HG03354 (cell line): ENCODE measurements around the gene GCN1.
"Not testable (repeated sequence)": the region's sequence is repeated elsewhere in the genome, so short reads cannot be mapped to it uniquely, and the experiment has no call there.

ENCODE experiments used
- ATAC-seq: cut with Tn5 transposase; IDR thresholded peaks from one replicate; pipeline ENCODE4 v1.9.1; 2021; ENCODE audit warnings: mild to moderate bottlenecking; ENCODE audit not compliant: unreplicated experiment, poor library complexity, severe bottlenecking

The GCN1 gene

GRCh38 chr12:120193286-120193685 is 1.2 kb downstream of the GCN1 start:
- not testable (repeated sequence) for ATAC-seq

- no peak for ATAC-seq
These were observed 3.5 kb downstream of the GCN1 start for GRCh38 chr12:120190985-120191480.

DNA sequence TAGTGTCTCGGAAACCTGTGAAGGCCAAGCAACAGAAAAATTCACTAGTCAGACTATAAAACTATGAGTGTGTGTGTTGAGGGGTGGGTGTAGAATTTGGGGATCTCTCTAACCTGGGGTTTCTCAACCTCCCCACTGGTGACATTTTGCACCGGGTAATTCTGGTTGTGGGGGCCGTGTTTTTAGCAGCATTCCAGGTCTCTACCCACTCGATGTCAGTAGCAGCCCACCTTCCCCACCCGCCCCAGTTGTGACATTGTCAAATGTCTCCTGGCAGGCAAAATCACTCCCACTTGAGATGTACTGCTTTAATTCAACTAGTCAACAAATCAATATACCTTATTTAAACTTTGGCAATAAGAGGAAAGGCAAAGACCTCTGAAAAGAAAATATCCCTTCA is 4.1 kb downstream of the GCN1 start:
- no peak for ATAC-seq

DNA sequence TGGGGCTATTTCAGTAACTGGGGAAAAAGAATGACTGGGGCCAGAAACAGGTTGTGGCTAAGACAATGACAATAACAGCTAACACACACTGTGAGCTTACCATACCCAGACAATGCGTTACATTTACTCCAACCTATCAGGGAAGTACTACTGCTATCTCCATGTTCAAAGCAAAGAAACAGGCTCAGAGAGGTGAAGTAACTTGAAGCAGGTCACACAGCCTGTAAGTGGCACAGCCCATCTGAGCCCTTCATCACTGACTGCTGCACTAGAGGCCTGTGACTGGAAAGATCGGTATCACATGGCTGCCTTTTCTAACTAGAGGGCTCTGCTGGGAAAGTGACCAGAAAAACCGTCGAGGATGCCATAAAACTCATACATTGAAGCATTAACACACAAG is 7.9 kb downstream of the GCN1 start:
- ATAC-seq = no peak

GRCh38 chr12:120183211-120183631 is 11.3 kb downstream of the GCN1 start:
- ATAC-seq = no peak

GRCh38 chr12:120181991-120182631 is 12.4 kb downstream of the GCN1 start:
- no peak for ATAC-seq

- no peak for ATAC-seq
These were observed 13.5 kb downstream of the GCN1 start for GRCh38 chr12:120180975-120181374.

DNA sequence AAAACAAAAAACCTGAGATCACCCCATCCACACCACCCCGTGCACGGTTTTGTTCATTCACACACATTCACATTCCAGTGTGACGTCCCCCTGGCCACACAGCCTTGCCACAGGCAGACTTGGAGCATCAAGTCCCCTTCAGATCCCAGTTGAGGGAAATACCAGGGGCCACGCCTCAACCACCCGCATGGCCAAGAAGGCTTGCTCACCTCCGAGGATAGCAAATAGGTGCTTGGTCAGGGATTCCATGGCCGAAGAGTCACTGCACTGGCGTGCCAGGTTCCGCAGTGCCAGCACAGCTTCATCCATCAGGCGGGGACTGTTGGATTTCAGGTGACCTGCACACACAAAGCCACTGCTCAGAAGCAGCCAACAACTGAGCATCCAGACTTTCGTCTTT is 19.0 kb downstream of the GCN1 start:
- no peak for ATAC-seq

- no peak for ATAC-seq
These were observed 19.5 kb downstream of the GCN1 start for GRCh38 chr12:120175062-120175461.

DNA sequence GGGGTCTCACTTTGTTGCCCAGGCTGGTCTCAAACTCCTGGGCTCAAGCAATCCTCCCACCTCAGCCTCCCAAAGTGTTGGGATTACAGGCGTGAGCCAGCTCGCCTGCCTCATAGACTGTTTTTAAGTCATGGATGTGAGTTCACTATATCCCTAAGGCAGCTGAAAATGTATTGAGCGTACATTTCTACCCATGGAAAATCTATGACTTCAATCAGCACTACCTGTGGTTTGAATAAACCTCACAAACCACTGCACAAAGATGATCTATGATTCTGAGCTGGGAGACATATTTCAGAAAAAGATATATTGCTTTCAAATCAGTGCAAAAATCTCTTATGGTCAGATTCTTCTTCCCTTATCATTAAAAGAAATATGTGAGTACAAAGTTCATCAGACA is 22.5 kb downstream of the GCN1 start:
- no peak for ATAC-seq

DNA sequence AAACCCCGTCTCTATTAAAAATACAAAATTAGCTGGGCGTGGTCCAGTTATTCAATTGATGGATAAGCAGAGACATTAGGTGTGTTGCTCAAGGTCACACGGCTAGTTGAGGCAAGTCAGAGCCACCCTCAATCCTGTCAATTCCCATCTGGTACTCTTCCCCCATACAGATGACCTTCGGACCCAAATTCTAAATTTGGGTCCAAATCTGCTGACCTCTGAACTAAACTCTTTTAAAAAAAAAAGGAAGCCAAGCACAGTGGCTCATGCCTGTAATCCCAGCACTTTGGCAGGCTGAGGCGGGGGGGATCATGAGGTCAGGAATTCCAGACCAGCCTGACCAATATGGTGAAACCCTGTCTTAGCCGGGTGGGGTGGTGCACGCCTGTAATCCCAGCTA is 23.9 kb downstream of the GCN1 start:
- no peak for ATAC-seq

- no peak for ATAC-seq
These were observed 24.6 kb downstream of the GCN1 start for GRCh38 chr12:120169946-120170345.

DNA sequence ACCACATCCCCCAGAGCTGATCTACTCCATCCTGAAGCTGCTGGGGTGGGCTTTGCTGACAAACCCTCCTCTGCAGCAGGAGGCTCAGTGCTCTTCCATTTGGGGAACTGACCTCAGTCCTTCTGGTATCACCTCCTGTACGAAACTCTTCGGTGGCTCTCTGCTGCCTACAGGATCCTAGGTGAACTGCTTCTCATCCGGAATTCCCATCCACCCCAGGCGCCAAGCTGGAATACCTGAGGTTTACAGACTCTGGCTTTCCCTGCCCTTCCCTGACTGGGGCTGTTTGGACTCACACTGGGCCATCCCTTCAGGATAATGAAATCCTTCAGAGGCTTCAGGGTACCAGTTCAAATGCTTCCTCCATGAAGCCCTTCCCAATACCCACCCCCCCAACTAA is 26.2 kb downstream of the GCN1 start:
- no peak for ATAC-seq

- ATAC-seq = no peak
These were observed 26.9 kb downstream of the GCN1 start for GRCh38 chr12:120167529-120168095.

DNA sequence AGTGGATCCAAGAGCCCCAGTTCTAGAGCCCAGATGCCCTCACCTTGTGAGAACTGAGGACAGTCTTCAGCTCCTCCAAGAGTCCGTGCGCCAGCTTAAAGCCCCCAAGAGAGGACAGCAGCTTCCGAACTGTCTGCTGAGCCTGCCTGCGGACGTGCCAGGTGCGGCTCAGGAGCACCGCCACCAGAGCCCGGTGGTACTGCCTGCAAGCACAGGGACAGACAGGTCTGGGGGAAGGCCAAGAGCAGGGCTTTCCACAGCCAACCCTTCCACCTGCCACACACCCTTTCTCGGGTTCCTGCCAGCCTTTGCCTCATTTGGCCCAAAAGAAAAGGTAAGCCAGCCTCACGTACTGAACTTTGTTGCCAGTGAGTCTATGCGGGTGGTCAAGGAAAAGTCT is 30.2 kb downstream of the GCN1 start:
- no peak for ATAC-seq

DNA sequence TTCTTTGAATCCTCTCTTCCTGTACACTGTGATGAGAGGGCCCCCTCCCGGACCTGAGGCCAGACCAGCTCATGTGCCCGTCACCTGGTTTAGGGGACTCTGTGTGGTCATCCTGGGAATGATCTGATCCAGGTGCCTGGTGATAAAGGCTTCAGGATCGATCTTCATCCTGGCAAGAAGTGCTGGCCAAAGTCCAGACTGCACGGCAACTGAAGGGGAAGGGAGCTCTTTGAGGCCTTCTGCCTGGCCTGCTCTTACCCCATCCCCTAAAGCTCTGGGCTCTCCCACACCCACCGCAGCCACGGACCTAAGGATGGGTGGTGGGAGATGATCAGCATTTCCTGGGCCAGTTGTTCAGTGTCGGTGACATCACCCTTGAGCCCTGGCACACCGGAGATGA is 31.8 kb downstream of the GCN1 start:
- no peak for ATAC-seq

GRCh38 chr12:120161852-120162251 is 32.7 kb downstream of the GCN1 start:
- ATAC-seq = no peak

GRCh38 chr12:120159509-120160237 is 34.8 kb downstream of the GCN1 start:
- ATAC-seq = no peak

DNA sequence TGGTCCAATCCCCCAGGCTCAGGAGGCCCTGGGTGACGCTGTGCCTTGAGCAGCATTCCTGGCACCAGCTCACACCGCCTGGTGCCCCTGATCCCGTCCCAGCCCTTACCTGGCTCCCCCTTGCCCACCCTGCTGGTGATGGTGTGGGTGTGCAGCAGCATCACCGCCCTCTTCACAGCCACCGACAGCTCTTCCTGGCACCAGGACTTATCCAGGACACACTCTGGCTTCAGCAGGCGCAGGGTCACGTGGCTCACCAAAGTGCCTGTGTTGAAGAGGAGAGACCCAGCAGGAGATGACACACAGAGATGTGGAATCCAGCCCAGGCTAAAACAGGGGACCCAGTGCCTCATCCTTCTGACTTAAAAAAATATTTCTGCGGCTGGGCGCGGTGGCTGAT is 36.2 kb downstream of the GCN1 start:
- ATAC-seq = no peak

DNA sequence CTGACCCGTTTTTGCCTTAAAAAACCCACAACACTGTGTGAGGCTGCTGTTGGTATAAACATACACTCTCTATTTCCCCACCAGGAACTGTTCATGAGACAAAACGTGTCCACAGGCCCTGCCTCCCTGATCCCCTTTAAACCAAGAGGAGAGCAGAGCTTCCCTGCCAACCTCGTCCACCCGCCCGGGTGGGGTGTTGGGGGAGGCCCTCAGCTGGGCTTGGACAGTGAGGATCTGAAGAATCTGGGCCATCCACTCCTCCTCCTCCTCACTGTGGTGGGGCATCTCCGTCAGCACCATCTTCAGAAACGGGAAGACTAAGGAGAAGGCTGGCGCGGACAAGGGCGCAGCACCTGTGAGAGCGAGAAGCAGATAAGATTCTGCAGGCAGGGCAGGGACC is 36.8 kb downstream of the GCN1 start:
- no peak for ATAC-seq
